OCI-LY3 (cell line): ENCODE data around the gene ONECUT1.

Source experiments
- CTCF ChIP-seq: fragments of 200-600, 300-600 bp; sonication (generic); IDR thresholded peaks from 2 replicates; pipeline ENCODE4 v1.5.1; 2014; ENCODE audit warnings: antibody characterized with exemption, low read length, low read depth
- EZH2phosphoT487 ChIP-seq: fragments of 200-600 bp; shearing (Covaris generic); IDR thresholded peaks from 2 replicates; pipeline ENCODE4 v1.6.1; 2018; ENCODE audit warnings: antibody characterized with exemption, mixed run types, low read depth

DNA sequence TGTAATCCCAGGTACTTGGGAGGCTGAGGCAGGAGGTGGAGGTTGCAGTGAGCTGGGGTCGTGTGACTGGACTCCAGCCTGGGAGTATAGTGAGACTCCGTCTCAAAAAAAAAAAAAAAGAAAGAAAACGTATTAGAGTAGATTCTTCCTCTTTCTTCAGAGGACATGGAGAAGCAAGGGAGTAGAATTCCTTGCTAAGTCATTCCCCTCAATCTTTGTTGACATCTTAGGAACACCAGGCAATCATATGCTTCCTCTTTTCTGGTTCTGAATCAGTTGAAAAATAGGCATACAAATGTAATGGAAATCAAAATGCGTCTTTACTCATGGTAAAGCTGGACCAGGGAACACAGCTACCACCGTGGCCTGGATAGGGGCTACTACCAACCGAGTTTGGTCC, 72.7 kb downstream of the ONECUT1 start:
- no peak for TF ChIP-seq CTCF
- TF ChIP-seq EZH2phosphoT487, result no peak
